Coronary artery (tissue), 2 donors: ENCODE results near the gene SSH3.

Source experiments
- DNase-seq: peaks from one replicate; pipeline ENCODE4 v3.0.0-alpha.2; 2017; ENCODE audit warnings: low spot score
- H3K27ac ChIP-seq, 2 donors: fragments of 200-600 bp; sonication (generic); one replicate each; pipeline ENCODE4 v1.5.1; 2016 to 2019
- H3K4me3 ChIP-seq: fragments of 200-600 bp; sonication (generic); 2 replicates; pipeline ENCODE4 v1.5.1; 2016; ENCODE audit warnings: mild to moderate bottlenecking, moderate library complexity
- CTCF ChIP-seq: fragments of 200-600 bp; sonication (generic); IDR thresholded peaks from one replicate; pipeline ENCODE4 v1.5.1; 2019; ENCODE audit warnings: antibody characterized with exemption

SSH3 gene

DNA sequence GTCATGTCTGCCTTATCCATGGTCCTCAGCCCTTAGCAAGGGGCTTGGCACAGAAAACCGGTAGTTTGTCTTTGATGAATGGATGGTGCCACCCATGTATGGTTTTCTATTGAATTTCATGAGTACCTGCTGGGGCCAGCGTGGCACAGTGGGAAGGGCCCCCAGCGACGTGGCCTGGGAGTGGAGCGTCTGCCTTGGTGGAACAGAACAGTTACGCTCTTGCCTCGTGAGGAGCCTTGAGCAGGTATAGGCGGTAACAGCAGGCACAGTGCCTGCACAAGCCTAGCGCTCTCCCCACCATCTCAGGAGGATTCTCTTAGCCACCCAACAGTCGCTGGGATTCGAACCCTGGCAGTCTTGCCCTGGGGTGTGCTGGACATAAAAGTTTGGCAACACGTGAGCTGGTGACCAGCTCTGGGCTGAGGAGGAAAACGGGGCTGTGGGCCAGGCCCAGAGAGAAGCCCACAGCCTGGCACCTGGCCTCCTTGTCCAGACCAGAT is 3.0 kb upstream of the SSH3 start:
- no peak for DNase-seq
- no peak for TF ChIP-seq CTCF
- no peak overlapping the region for H3K27ac ChIP-seq
- no peak overlapping the region for H3K4me3 ChIP-seq

DNA sequence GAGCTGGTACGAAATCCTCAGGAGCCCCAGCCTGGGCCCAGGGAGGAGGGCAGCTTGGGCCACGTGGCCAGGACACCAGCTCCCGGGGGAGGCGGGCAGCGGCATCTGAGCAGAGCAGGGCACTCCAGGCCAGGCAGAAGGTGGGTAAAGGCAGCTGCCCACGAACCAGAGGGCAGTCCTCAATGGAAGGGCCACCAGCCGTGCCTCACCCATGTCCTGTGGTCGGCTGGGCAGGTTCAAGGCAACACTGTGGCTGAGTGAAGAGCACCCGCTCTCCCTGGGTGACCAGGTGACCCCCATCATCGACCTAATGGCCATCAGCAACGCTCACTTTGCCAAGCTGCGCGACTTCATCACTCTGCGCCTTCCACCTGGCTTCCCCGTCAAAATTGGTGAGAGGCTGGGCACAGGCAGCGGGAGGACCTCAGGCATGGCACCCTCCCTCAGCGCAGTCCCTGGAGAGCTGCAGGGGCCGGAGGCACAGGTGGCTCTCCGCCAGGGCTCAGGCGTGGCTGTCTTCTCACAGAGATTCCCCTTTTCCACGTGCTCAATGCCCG is 2.5 kb upstream of the SSH3 start:
- Histone ChIP-seq H3K27ac (no peak overlapping the region), H3K4me3 (no peak overlapping the region)
- TF ChIP-seq CTCF = no peak
- DNase-seq = no peak

DNA sequence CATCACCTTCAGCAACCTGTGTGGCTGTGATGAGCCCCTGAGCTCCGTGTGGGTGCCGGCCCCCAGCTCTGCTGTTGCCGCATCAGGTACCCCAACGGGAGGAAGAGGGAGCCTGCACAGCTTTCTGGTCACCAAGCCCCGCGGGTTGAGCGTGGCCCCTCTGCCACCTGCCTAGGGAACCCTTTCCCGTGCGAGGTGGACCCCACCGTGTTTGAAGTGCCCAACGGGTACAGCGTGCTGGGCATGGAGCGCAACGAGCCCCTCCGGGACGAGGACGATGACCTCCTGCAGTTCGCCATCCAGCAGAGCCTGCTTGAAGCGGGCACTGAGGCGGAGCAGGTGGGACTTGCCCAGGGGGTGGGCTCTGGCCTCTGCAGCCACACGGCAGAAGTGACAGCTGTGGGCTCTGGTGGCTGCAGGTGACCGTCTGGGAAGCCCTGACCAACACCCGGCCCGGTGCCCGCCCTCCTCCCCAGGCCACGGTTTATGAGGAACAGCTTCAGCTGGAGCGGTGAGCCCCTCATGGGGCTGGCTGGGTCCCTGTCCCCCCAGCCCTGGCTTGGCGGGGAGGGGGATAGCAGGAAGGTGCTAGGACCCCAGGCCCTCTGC is 1.9 kb upstream of the SSH3 start:
- Histone ChIP-seq H3K27ac (no peak overlapping the region), H3K4me3 (no peak overlapping the region)
- TF ChIP-seq CTCF = no peak
- DNase-seq = no peak

GRCh38 chr11:67301951-67302516 is 1.3 kb upstream of the SSH3 start:
- H3K27ac ChIP-seq = peak overlapping the region in 1 of 2 donors; percentile 90
- no peak for TF ChIP-seq CTCF
- no peak for DNase-seq
- peak overlapping the region; percentile 100 for H3K4me3 ChIP-seq

- TF ChIP-seq CTCF = no peak
- Histone ChIP-seq H3K27ac (peak overlapping the region; percentile 76 to 90), H3K4me3 (peak overlapping the region; percentile 100)
- peak; percentile 75 for DNase-seq
These were observed 679 bp upstream of the SSH3 start for GRCh38 chr11:67302571-67303131.

- peak overlapping the region; percentile 100 for H3K4me3 ChIP-seq
- no peak for DNase-seq
- peak overlapping the region; percentile 76 to 90 for H3K27ac ChIP-seq
- no peak for TF ChIP-seq CTCF
These were observed 593 bp downstream of the SSH3 start for GRCh38 chr11:67303835-67304411.
